GM18511 (cell line): ENCODE measurements around the gene ETHE1.
A peak's percentile ranks its signal among the peaks of the same experiment; 100 is the strongest.

Experiments used
- ATAC-seq: cut with Tn5 transposase; IDR thresholded peaks from one replicate; pipeline ENCODE4 v1.9.1; 2021; ENCODE audit warnings: mild to moderate bottlenecking, moderate library complexity; ENCODE audit not compliant: unreplicated experiment

The ETHE1 gene

GRCh38 chr19:43526884-43527859 is at the start of gene ETHE1:
Gene ETHE1, minus strand, starts transcription at chr19:43527201. Its CDS starts 24 bp downstream, at chr19:43527177.
- ATAC-seq = peak; percentile 75

- peak; percentile 7 for ATAC-seq
Observed at GRCh38 chr19:43575955-43576878, 49.2 kb upstream of the ETHE1 start.

- peak; percentile 98 for ATAC-seq
Observed at GRCh38 chr19:43575156-43575950, 48.4 kb upstream of the ETHE1 start, which contains the start of the genes PINLYP and XRCC1. Gene PINLYP, plus strand, starts transcription at chr19:43575801. Its CDS starts 1,391 bp downstream, at chr19:43577192. Gene XRCC1, minus strand, starts transcription at chr19:43575527. Its CDS starts 69 bp downstream, at chr19:43575458.

- no peak for ATAC-seq
Observed at GRCh38 chr19:43574424-43575155, 47.6 kb upstream of the ETHE1 start.

GRCh38 chr19:43572171-43572588 is 45.2 kb upstream of the ETHE1 start:
- no peak for ATAC-seq

- ATAC-seq = no peak
Observed at GRCh38 chr19:43570174-43570791, 43.3 kb upstream of the ETHE1 start.

- no peak for ATAC-seq
Observed at GRCh38 chr19:43569657-43570056, 42.7 kb upstream of the ETHE1 start.

GRCh38 chr19:43564800-43565199 is 37.8 kb upstream of the ETHE1 start:
- no peak for ATAC-seq

GRCh38 chr19:43563816-43564457 is 36.9 kb upstream of the ETHE1 start:
- no peak for ATAC-seq

- ATAC-seq = peak; percentile 87
Observed at GRCh38 chr19:43562698-43563241, 35.8 kb upstream of the ETHE1 start.

- ATAC-seq = no peak
Observed at GRCh38 chr19:43562226-43562697, 35.3 kb upstream of the ETHE1 start.

GRCh38 chr19:43561139-43561970 is 34.4 kb upstream of the ETHE1 start:
- ATAC-seq = no peak

GRCh38 chr19:43560687-43561086 is 33.7 kb upstream of the ETHE1 start:
- ATAC-seq = no peak

- no peak for ATAC-seq
Observed at GRCh38 chr19:43555185-43555770, 28.3 kb upstream of the ETHE1 start.

GRCh38 chr19:43554317-43554895 is 27.4 kb upstream of the ETHE1 start:
- ATAC-seq = no peak

GRCh38 chr19:43553656-43554055 is 26.7 kb upstream of the ETHE1 start:
- no peak for ATAC-seq

- ATAC-seq = no peak
Observed at GRCh38 chr19:43552616-43553015, 25.6 kb upstream of the ETHE1 start.
